AG09309 (cell line): Measurements from ENCODE around the gene PLAC9.

ENCODE experiments used
- DNase-seq: peaks from one replicate; pipeline ENCODE4 v3.0.0-alpha.2; 2010; ENCODE audit warnings: low read depth
- H3K4me3 ChIP-seq: 2 replicates; pipeline ENCODE4 v1.5.1; 2011; ENCODE audit warnings: mild to moderate bottlenecking, low read depth, low read length, moderate library complexity; ENCODE audit not compliant: control insufficient read depth
- CTCF ChIP-seq: IDR thresholded peaks from 2 replicates; pipeline ENCODE4 v1.5.1; 2011; ENCODE audit warnings: mild to moderate bottlenecking, low read depth, low read length, inconsistent platforms; ENCODE audit not compliant: insufficient read depth, control insufficient read depth; ENCODE audit errors: missing control alignments

The PLAC9 gene

GRCh38 chr10:80166581-80167470 lies 34.3 kb downstream of the PLAC9 start:
- no peak overlapping the region for H3K4me3 ChIP-seq
- no peak for DNase-seq
- no peak for TF ChIP-seq CTCF

GRCh38 chr10:80167471-80168161 lies 35.1 kb downstream of the PLAC9 start:
- DNase-seq = no peak

GRCh38 chr10:80168162-80168511 lies 35.6 kb downstream of the PLAC9 start:
- no peak for TF ChIP-seq CTCF
- H3K4me3 ChIP-seq = no peak overlapping the region
- no peak for DNase-seq

More at GRCh38 chr10:80167471-80168161, 35.1 kb downstream of the PLAC9 start:
- no peak for TF ChIP-seq CTCF
- no peak overlapping the region for H3K4me3 ChIP-seq

- no peak for DNase-seq
Observed at GRCh38 chr10:80168679-80169380, 36.3 kb downstream of the PLAC9 start.

GRCh38 chr10:80170026-80170425 lies 37.5 kb downstream of the PLAC9 start:
- no peak for TF ChIP-seq CTCF
- DNase-seq = no peak

More at GRCh38 chr10:80168679-80169380, 36.3 kb downstream of the PLAC9 start:
- TF ChIP-seq CTCF = peak; percentile 5
- no peak overlapping the region for H3K4me3 ChIP-seq

GRCh38 chr10:80170641-80171040 lies 38.1 kb downstream of the PLAC9 start:
- no peak for DNase-seq
- no peak for TF ChIP-seq CTCF
- H3K4me3 ChIP-seq = no peak overlapping the region

More at GRCh38 chr10:80170026-80170425, 37.5 kb downstream of the PLAC9 start:
- H3K4me3 ChIP-seq = no peak overlapping the region
